ENCODE measurements around the gene CCDC110.
A peak's percentile ranks its signal among the peaks of the same experiment; 100 is the strongest.
"Not testable (repeated sequence)": the region's sequence is repeated elsewhere in the genome, so short reads cannot be mapped to it uniquely, and the experiment has no call there.

Gene CCDC110

GRCh38 chr4:185471235-185472102 lies at the start of gene CCDC110:
Gene CCDC110 (minus strand): TSS chr4:185471733. CDS start chr4:185471683, 50 bp downstream.
- peak; percentile 98 for DNase-seq (ENCODE audit: low spot score)

- no peak for DNase-seq (ENCODE audit: low spot score)
Observed at GRCh38 chr4:185520119-185520518, 48.6 kb upstream of the CCDC110 start.

- DNase-seq (ENCODE audit: low spot score): no peak
Observed at GRCh38 chr4:185518494-185518893, 47.0 kb upstream of the CCDC110 start.

- no peak for DNase-seq (ENCODE audit: low spot score)
Observed at GRCh38 chr4:185518069-185518468, 46.5 kb upstream of the CCDC110 start.

- DNase-seq (ENCODE audit: low spot score): no peak
Observed at GRCh38 chr4:185515248-185515647, 43.7 kb upstream of the CCDC110 start.

- DNase-seq (ENCODE audit: low spot score): no peak
Observed at GRCh38 chr4:185514182-185514697, 42.7 kb upstream of the CCDC110 start.

GRCh38 chr4:185513489-185514181 lies 42.1 kb upstream of the CCDC110 start:
- no peak for DNase-seq (ENCODE audit: low spot score)

GRCh38 chr4:185512516-185512915 lies 41.0 kb upstream of the CCDC110 start:
- DNase-seq (ENCODE audit: low spot score): no peak

- not testable (repeated sequence) for DNase-seq (ENCODE audit: low spot score)
Observed at GRCh38 chr4:185511243-185511642, 39.7 kb upstream of the CCDC110 start.

GRCh38 chr4:185510806-185511205 lies 39.3 kb upstream of the CCDC110 start:
- DNase-seq (ENCODE audit: low spot score): no peak

- DNase-seq (ENCODE audit: low spot score): no peak
Observed at GRCh38 chr4:185508181-185508580, 36.6 kb upstream of the CCDC110 start.

- no peak for DNase-seq (ENCODE audit: low spot score)
Observed at GRCh38 chr4:185506422-185506821, 34.9 kb upstream of the CCDC110 start.

- no peak for DNase-seq (ENCODE audit: low spot score)
Observed at GRCh38 chr4:185504098-185505047, 32.8 kb upstream of the CCDC110 start.

- no peak for DNase-seq (ENCODE audit: low spot score)
Observed at GRCh38 chr4:185502386-185502785, 30.9 kb upstream of the CCDC110 start.

- no peak for DNase-seq (ENCODE audit: low spot score)
Observed at GRCh38 chr4:185500576-185500975, 29.0 kb upstream of the CCDC110 start.

- no peak for DNase-seq (ENCODE audit: low spot score)
Observed at GRCh38 chr4:185500035-185500434, 28.5 kb upstream of the CCDC110 start.

- no peak for DNase-seq (ENCODE audit: low spot score)
Observed at GRCh38 chr4:185488650-185489049, 17.1 kb upstream of the CCDC110 start.

- DNase-seq (ENCODE audit: low spot score): no peak
Observed at GRCh38 chr4:185481401-185481800, 9.9 kb upstream of the CCDC110 start.

- DNase-seq (ENCODE audit: low spot score): no peak
Observed at GRCh38 chr4:185480016-185480732, 8.6 kb upstream of the CCDC110 start.

GRCh38 chr4:185479507-185479971 lies 8.0 kb upstream of the CCDC110 start:
- no peak for DNase-seq (ENCODE audit: low spot score)

GRCh38 chr4:185473247-185473646 lies 1.7 kb upstream of the CCDC110 start:
- no peak for DNase-seq (ENCODE audit: low spot score)

All from globus pallidus (tissue), 1 donor.